Mucosa of descending colon (tissue), 3 donors: ENCODE results near the gene SLITRK6. TPM values are rescaled to one million over a fixed set of nuclear protein-coding genes. Genes with fewer than 3 reads are reported as not detected.

ENCODE experiments used
- ATAC-seq: fragments of 200-7000 bp; cut with Tn5 transposase; one replicate; pipeline ENCODE4 v1.9.1; 2020; ENCODE audit warnings: mild to moderate bottlenecking, moderate library complexity
- DNase-seq, 3 donors: peaks; one replicate each; pipeline ENCODE4 v3.0.0-alpha.2; 2020
- H3K36me3 ChIP-seq: fragments of 200-600 bp; one replicate; pipeline ENCODE4 v1.8.0; 2021; ENCODE audit warnings: low read depth, mild to moderate bottlenecking
- H3K4me1 ChIP-seq: fragments of 200-600 bp; one replicate; pipeline ENCODE4 v1.8.0; 2021; ENCODE audit warnings: low read depth, mild to moderate bottlenecking
- H3K4me3 ChIP-seq: fragments of 200-600 bp; one replicate; pipeline ENCODE4 v1.8.0; 2021; ENCODE audit warnings: mild to moderate bottlenecking
- H3K9me3 ChIP-seq: fragments of 200-600 bp; one replicate; pipeline ENCODE4 v1.8.0; 2021; ENCODE audit warnings: mild to moderate bottlenecking
- intact Hi-C, 2 donors: fragments of 100-400 bp; cut with DNase I in 1 of 2; cut with micrococcal nuclease in 1 of 2; formaldehyde crosslinking; loops; one replicate each; pipeline versions ENCODE4 v1.11.0 to v1.11.1; 2022; cut with DNase I, micrococcal nuclease
- long read RNA-seq, 2 donors: library from polyadenylated mRNA; unstranded; transcript quantifications; one replicate each; pipeline ENCODE4 v2.0.0, GENCODE V29; 2019 to 2021
- total RNA-seq, 3 donors: library from RNA; stranded (reverse); fragmentation: NEBNext Ultra II Directional in 2 of 3; extraction: Animal tissue kit (Norgen Biotek cat#: 25700) in 2 of 3; gene quantifications; one replicate each; pipeline versions ENCODE4 v1.2.1 to v1.2.4, GENCODE V29; 2021 to 2023
- TF ChIP-seq, protein P1 (sequence below): fragments of 200-600 bp; IDR thresholded peaks from one replicate; pipeline ENCODE4 v1.8.0; 2022; ENCODE audit warnings: antibody characterized with exemption, mild to moderate bottlenecking
- donor health status: DM: no; HTN: no; CAD: no; lungs with moderate emphysema.
- donor health status: DM: no; HTN: no; CAD: no.
- donor health status: DM: no; HTN: yes; CAD: no.

SLITRK6 gene
- 1 to 10 TPM; 3.6 to 5.8 (median 4.7) TPM for total RNA-seq
- long read RNA-seq, donor 1, full-length matches to known transcripts = 1 of 1 reads
- long read RNA-seq, donor 1, partial matches to known transcripts = 0 of 1 reads
- long read RNA-seq, donor 1, other reads (novel, unspliced or antisense) = 0 of 1 reads
- long read RNA-seq, donor 2 = 0 reads

DNA sequence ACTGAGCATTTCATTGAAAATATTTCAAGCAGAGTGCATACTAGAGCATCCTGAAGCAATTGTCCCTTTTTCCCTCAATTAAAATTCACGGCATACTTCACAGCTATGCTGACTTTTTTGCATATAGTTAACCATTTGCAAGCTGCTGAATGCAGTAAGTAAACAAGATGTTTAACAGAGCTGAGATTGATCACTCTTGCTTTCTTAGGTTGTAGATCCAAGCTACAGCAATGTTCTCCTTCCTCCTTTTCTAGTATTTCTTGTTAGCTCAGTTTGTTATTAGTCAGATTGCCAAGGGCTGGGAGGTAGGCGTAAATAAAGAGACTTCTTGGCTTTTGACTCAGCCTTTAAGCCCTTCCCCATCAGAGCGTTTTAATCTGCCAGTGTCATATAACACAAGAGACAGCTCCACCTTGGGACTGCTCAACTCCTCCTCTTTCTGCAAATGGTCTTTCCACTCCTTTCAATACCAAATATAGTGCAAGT is at the start of gene SLITRK6:
TSS of gene SLITRK6 (minus strand) at position 323 of the 486 bp plus-strand sequence. CDS start 2,911 bp downstream, outside the sequence.
- peak; percentile 72 for ATAC-seq
- H3K4me3 ChIP-seq = no peak within 1 kb of the TSS

GRCh38 chr13:85847012-85847411 is 47.8 kb upstream of the SLITRK6 start:
- intact Hi-C loops = no loop called here
- Histone ChIP-seq H3K4me1 (no peaks in the 10 kb centered on the region), H3K9me3 (peaks cover 8% of the 10 kb centered on the region), H3K36me3 (no peaks in the 10 kb centered on the region), H3K4me3 (no peak overlapping the region)
- no peak for DNase-seq
- no peak for ATAC-seq
- TF ChIP-seq, protein P1, sequence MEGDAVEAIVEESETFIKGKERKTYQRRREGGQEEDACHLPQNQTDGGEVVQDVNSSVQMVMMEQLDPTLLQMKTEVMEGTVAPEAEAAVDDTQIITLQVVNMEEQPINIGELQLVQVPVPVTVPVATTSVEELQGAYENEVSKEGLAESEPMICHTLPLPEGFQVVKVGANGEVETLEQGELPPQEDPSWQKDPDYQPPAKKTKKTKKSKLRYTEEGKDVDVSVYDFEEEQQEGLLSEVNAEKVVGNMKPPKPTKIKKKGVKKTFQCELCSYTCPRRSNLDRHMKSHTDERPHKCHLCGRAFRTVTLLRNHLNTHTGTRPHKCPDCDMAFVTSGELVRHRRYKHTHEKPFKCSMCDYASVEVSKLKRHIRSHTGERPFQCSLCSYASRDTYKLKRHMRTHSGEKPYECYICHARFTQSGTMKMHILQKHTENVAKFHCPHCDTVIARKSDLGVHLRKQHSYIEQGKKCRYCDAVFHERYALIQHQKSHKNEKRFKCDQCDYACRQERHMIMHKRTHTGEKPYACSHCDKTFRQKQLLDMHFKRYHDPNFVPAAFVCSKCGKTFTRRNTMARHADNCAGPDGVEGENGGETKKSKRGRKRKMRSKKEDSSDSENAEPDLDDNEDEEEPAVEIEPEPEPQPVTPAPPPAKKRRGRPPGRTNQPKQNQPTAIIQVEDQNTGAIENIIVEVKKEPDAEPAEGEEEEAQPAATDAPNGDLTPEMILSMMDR = no peak

More for the DNA sequence above, at the start of gene SLITRK6:
- Histone ChIP-seq H3K9me3 (no peaks in the 10 kb centered on the region), H3K4me1 (no peaks in the 10 kb centered on the region), H3K36me3 (no peaks in the 10 kb centered on the region)
- TF ChIP-seq, protein P1 = no peak
- intact Hi-C loops = no loop called here
- peak in 1 of 3 donors; percentile 17 for DNase-seq

DNA sequence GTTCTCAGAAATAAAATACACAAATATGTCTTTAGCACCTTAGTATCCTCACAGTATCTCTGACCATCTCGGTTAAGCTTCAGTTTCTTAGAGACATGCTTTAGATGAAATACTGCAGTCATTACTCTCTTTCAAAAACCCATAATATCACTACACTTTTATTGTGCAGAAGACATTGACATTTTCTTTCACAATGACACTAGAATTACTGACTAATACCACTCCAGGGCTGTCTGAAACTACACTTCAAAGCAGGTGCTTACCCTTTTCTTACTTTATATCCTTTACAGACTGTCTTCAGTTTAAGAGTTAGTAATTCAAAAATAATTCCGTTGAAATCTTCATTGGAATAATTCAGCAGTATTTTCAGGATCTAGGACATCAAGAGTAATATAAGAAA is 42.2 kb upstream of the SLITRK6 start:
- ATAC-seq (no peak), DNase-seq (no peak)
- no peak overlapping the region for H3K4me3 ChIP-seq
- no peaks in the 10 kb centered on the region for H3K9me3 ChIP-seq
- TF ChIP-seq, protein P1 = no peak
- H3K36me3 ChIP-seq = no peaks in the 10 kb centered on the region
- intact Hi-C loops = no loop called here
- H3K4me1 ChIP-seq = no peaks in the 10 kb centered on the region

GRCh38 chr13:85833921-85834320 is 34.7 kb upstream of the SLITRK6 start:
- no peaks in the 10 kb centered on the region for H3K9me3 ChIP-seq
- ATAC-seq (no peak), DNase-seq (no peak)
- H3K4me1 ChIP-seq = no peaks in the 10 kb centered on the region
- intact Hi-C loops = no loop called here
- H3K4me3 ChIP-seq = no peak overlapping the region
- TF ChIP-seq, protein P1 = no peak
- no peaks in the 10 kb centered on the region for H3K36me3 ChIP-seq

- Histone ChIP-seq H3K4me3 (no peak overlapping the region), H3K36me3 (no peaks in the 10 kb centered on the region), H3K4me1 (no peaks in the 10 kb centered on the region), H3K9me3 (no peaks in the 10 kb centered on the region)
- TF ChIP-seq, protein P1 = no peak
- intact Hi-C loops = no loop called here
- DNase-seq (peak in 1 of 3 donors; percentile 14), ATAC-seq (no peak)
Measured at GRCh38 chr13:85828094-85828684, 29.0 kb upstream of the SLITRK6 start.
